Astrocyte of the hippocampus (primary cell): Measurements from ENCODE around the gene GPR135.

Experiments
- DNase-seq: peaks from one replicate; pipeline ENCODE4 v3.0.0; 2011; ENCODE audit warnings: low read depth, low spot score

Gene GPR135

GRCh38 chr14:59422069-59422881 is 42.9 kb downstream of the GPR135 start:
- DNase-seq: no peak

GRCh38 chr14:59419303-59419702 is 45.9 kb downstream of the GPR135 start:
- DNase-seq: no peak

GRCh38 chr14:59417311-59417710 is 47.9 kb downstream of the GPR135 start:
- DNase-seq: no peak

GRCh38 chr14:59415836-59416602 is 49.2 kb downstream of the GPR135 start:
- DNase-seq: no peak
